GM12872 (cell line): Measurements from ENCODE around the gene PRIMA1.

Experiments used
- TF ChIP-seq, protein P1 (sequence below): IDR thresholded peaks from 3 replicates; pipeline ENCODE4 v1.5.1; 2011; ENCODE audit warnings: low read depth, mild to moderate bottlenecking, low read length, moderate library complexity; ENCODE audit not compliant: insufficient read depth

The PRIMA1 gene

GRCh38 chr14:93727917-93728650 is 60.2 kb downstream of the PRIMA1 start:
- TF ChIP-seq, protein P1, sequence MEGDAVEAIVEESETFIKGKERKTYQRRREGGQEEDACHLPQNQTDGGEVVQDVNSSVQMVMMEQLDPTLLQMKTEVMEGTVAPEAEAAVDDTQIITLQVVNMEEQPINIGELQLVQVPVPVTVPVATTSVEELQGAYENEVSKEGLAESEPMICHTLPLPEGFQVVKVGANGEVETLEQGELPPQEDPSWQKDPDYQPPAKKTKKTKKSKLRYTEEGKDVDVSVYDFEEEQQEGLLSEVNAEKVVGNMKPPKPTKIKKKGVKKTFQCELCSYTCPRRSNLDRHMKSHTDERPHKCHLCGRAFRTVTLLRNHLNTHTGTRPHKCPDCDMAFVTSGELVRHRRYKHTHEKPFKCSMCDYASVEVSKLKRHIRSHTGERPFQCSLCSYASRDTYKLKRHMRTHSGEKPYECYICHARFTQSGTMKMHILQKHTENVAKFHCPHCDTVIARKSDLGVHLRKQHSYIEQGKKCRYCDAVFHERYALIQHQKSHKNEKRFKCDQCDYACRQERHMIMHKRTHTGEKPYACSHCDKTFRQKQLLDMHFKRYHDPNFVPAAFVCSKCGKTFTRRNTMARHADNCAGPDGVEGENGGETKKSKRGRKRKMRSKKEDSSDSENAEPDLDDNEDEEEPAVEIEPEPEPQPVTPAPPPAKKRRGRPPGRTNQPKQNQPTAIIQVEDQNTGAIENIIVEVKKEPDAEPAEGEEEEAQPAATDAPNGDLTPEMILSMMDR = no peak

- TF ChIP-seq, protein P1 = no peak
Measured at GRCh38 chr14:93727039-93727740, 61.1 kb downstream of the PRIMA1 start.

DNA sequence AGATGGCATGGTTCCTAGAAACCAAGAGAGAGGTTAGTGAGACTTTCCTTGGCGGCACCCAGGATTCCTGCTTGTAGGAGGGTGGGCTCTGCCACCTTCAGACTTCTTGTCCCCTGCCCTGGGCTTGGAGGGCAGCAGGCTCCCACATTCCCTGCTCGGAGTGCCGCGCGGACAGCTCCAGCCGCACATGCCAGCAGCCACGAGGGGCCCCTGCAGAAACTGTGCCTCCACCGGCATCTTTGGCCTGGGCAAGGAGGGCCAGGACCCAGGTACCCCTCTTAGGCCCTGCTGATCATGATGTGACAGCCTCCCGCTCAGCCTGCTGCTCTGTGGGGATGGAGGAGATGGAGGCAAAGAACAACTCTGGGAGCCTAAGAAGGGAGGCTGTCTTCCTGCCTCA is 62.3 kb downstream of the PRIMA1 start:
- TF ChIP-seq, protein P1 = no peak

DNA sequence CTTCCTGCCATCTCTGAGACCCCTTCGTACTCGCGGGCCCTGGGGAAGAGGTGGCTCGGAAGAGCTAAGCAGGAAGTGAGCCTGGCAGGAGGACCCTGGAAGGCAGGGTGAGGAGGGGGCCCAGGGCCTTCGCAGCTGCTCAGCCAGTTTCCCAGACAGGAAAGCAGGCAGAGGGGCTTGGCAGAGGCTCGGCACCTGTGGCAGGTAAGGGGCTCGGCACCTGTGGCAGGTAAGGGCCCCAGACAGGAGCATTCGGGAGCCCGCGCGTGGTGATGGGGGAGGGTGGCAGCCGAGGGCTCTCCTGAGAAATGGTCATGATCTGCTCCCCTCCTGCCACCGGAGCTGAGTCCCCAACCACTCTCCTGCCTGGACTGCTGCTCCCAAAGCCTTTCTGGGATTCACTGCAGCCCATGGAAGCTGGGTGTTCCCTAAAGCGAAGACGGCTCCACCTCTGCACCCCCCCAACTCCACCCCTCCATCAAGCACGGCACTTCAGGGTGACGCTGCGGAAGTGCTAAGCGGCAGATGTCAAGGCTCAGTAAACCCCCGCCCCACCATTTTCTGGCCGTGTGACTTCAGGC is 63.2 kb downstream of the PRIMA1 start:
- TF ChIP-seq, protein P1 = no peak

DNA sequence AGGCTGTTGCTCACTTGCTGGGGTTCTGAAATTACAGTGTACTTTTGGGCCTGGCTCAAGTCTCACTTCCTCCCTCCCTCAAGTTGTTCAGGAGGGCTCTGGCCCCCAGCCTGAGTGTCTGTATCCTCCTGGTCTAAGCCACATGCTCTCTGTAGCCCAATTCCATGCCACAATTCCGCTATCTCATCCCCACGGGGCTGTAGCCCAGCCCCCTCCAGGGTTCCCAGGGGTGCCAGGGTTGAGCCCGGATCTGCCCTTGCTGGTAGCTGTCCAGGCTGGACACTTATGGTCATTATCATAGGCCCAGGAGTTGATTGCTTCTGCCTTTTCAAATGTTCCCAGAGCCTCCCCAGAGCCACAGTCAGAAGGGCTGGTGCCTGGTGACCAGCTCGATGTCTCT is 65.3 kb downstream of the PRIMA1 start:
- TF ChIP-seq, protein P1 = no peak

- TF ChIP-seq, protein P1 = no peak
Measured at GRCh38 chr14:93720981-93721483, 67.3 kb downstream of the PRIMA1 start.

GRCh38 chr14:93720076-93720815 is 68.0 kb downstream of the PRIMA1 start:
- TF ChIP-seq, protein P1 = no peak
